Uterus (tissue), 4 donors: ENCODE data around the gene FXYD4. TPM values are rescaled to one million over a fixed set of nuclear protein-coding genes. Genes with fewer than 3 reads are reported as not detected.

ENCODE experiments used
- DNase-seq, 2 donors: peaks; one replicate each; pipeline ENCODE4 v3.0.0-alpha.2; 2019 to 2020
- H3K27ac ChIP-seq, 2 donors: fragments of 200-600 bp; sonication (generic); 1 replicate in 1 of 2; 2 replicates in 1 of 2; pipeline ENCODE4 v1.5.1; 2016 to 2018
- H3K27me3 ChIP-seq, 2 donors: fragments of 200-600 bp; sonication (generic); one replicate each; pipeline ENCODE4 v1.5.1; 2018 to 2019; ENCODE audit warnings: control low read depth in 1 of 2
- H3K36me3 ChIP-seq, 2 donors: fragments of 200-600 bp; sonication (generic); one replicate each; pipeline ENCODE4 v1.5.1; 2019; ENCODE audit warnings: control low read depth in 1 of 2
- H3K4me1 ChIP-seq, 2 donors: fragments of 200-600 bp; sonication (generic); one replicate each; pipeline ENCODE4 v1.5.1; 2018 to 2019; ENCODE audit warnings: control low read depth in 1 of 2
- H3K4me3 ChIP-seq, 2 donors: fragments of 200-600 bp; sonication (generic); 1 replicate in 1 of 2; 2 replicates in 1 of 2; pipeline ENCODE4 v1.5.1; 2018 to 2019; ENCODE audit warnings: mild to moderate bottlenecking in 1 of 2
- H3K9me3 ChIP-seq, 2 donors: fragments of 200-600 bp; sonication (generic); one replicate each; pipeline ENCODE4 v1.5.1; 2019; ENCODE audit warnings: control low read depth in 1 of 2
- POLR2A ChIP-seq, 2 donors: fragments of 450-650 bp; IDR thresholded peaks; one replicate each; pipeline ENCODE4 v1.6.1; 2016; ENCODE audit warnings: antibody characterized with exemption in 2 of 2, mild to moderate bottlenecking in 1 of 2, moderate library complexity in 1 of 2
- intact Hi-C: fragments of 100-400 bp; cut with DNase I; formaldehyde crosslinking; loops from one replicate; pipeline ENCODE4 v1.15.1; 2023; ENCODE audit warnings: low total_unique reads
- total RNA-seq, 4 donors: library from RNA; depleted of rRNA in 3 of 4; stranded (reverse); fragments of >200 nt in 3 of 4; gene quantifications; one replicate each; pipeline versions ENCODE4 v1.1.0 to v1.2.4, GENCODE V29; 2014 to 2023
- TF ChIP-seq, protein P1 (sequence below), 4 experiments: fragments of 200-600 bp in 2 of 4; fragments of 450-650 bp in 2 of 4; sonication (generic) in 2 of 4; IDR thresholded peaks; one replicate each; pipeline ENCODE4 v1.5.1; 2016 to 2019; ENCODE audit warnings: antibody characterized with exemption in 4 of 4, mild to moderate bottlenecking in 2 of 4, moderate library complexity in 1 of 4
- donor health status: DM: yes; HTN: yes; CAD: no.

FXYD4 gene
- total RNA-seq, 4 donors from 2014 or later = not detected

DNA sequence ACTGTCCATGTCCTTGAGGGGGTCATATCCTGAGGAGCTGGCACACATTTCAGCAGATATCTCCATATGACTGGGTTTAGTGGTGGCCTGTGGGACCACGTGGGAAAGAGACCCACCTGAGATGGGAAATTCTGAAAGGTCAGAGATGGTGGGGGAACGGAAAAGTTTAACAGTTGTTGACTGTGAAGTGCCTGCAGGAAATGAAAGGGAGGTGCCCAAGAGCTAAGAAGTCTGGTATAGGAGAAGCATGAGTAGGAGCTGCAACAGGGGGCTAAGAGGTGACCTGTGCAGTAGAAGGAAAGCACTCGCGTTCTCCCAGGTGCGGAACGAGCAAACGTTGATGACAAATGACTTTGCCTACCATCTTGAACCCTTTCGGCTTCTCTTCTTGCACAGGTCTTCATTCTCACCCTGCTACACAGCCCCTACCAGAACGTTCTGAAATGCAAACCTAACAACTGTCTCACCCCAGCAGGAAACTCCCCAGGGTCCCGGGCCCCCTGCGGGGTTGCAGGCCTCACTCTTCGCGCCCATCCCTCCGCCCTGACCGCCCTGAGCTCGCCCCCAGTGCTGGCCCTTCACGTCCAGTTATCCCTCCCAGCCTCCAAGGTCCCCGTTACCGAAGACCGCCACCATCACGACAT, 9.8 kb upstream of the FXYD4 start:
- TF ChIP-seq POLR2A (IDR thresholded peaks at IDR 0.05) = no peak
- TF ChIP-seq, protein P1, sequence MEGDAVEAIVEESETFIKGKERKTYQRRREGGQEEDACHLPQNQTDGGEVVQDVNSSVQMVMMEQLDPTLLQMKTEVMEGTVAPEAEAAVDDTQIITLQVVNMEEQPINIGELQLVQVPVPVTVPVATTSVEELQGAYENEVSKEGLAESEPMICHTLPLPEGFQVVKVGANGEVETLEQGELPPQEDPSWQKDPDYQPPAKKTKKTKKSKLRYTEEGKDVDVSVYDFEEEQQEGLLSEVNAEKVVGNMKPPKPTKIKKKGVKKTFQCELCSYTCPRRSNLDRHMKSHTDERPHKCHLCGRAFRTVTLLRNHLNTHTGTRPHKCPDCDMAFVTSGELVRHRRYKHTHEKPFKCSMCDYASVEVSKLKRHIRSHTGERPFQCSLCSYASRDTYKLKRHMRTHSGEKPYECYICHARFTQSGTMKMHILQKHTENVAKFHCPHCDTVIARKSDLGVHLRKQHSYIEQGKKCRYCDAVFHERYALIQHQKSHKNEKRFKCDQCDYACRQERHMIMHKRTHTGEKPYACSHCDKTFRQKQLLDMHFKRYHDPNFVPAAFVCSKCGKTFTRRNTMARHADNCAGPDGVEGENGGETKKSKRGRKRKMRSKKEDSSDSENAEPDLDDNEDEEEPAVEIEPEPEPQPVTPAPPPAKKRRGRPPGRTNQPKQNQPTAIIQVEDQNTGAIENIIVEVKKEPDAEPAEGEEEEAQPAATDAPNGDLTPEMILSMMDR (IDR thresholded peaks at IDR 0.05) = no peak
- intact Hi-C loops = no loop called here
- Histone ChIP-seq H3K27ac (no peak overlapping the region), H3K4me3 (peak overlapping the region; percentile 33 to 37), H3K36me3 (no peaks in the 10 kb centered on the region), H3K9me3 (no peaks in the 10 kb centered on the region), H3K4me1 (no peaks in the 10 kb centered on the region), H3K27me3 (no peaks in the 10 kb centered on the region)
- no peak for DNase-seq

GRCh38 chr10:43362191-43362839, 9.1 kb upstream of the FXYD4 start:
- peak in 1 of 2 donors; percentile 26 for TF ChIP-seq POLR2A (IDR thresholded peaks at IDR 0.05)
- TF ChIP-seq, protein P1 (IDR thresholded peaks at IDR 0.05) = peak; percentile 13 to 58 (median 33)
- Histone ChIP-seq H3K27ac (peak overlapping the region; percentile 8 to 25), H3K36me3 (no peaks in the 10 kb centered on the region), H3K4me3 (peak overlapping the region; percentile 33 to 37), H3K4me1 (no peaks in the 10 kb centered on the region), H3K9me3 (no peaks in the 10 kb centered on the region), H3K27me3 (no peaks in the 10 kb centered on the region)
- intact Hi-C loops = no loop called here
- peak; percentile 86 to 89 for DNase-seq

DNA sequence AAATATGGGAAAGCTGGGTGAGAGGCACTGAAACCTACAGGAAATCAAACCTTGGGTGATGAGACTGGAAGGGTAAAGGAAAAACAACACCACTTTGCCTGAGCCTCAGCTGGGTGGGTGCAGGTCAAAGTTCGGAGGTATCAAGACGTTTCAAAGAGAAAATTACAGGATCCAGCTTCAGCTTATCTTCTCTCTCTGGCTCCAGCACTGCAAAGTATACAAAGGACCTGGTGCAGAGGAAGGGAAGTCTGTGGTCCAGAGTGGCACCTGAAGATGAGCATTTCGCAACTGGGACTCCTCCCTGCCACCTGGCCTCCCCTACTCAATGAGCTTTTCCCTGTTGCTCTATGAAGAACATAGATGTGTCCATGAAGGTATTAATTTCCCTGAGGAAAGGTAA, 6.4 kb upstream of the FXYD4 start:
- Histone ChIP-seq H3K9me3 (no peaks in the 10 kb centered on the region), H3K4me1 (no peaks in the 10 kb centered on the region), H3K27ac (no peak overlapping the region), H3K27me3 (no peaks in the 10 kb centered on the region), H3K4me3 (no peak overlapping the region), H3K36me3 (no peaks in the 10 kb centered on the region)
- no peak for DNase-seq
- TF ChIP-seq POLR2A (IDR thresholded peaks at IDR 0.05) = no peak
- TF ChIP-seq, protein P1 (IDR thresholded peaks at IDR 0.05) = no peak
- intact Hi-C loops = no loop called here

GRCh38 chr10:43369921-43370320, 1.5 kb upstream of the FXYD4 start:
- Histone ChIP-seq H3K27ac (no peak overlapping the region), H3K27me3 (no peaks in the 10 kb centered on the region), H3K9me3 (no peaks in the 10 kb centered on the region), H3K36me3 (no peaks in the 10 kb centered on the region), H3K4me1 (no peaks in the 10 kb centered on the region), H3K4me3 (no peak overlapping the region)
- intact Hi-C loops = no loop called here
- TF ChIP-seq, protein P1 (IDR thresholded peaks at IDR 0.05) = no peak
- no peak for TF ChIP-seq POLR2A (IDR thresholded peaks at IDR 0.05)
- no peak for DNase-seq

DNA sequence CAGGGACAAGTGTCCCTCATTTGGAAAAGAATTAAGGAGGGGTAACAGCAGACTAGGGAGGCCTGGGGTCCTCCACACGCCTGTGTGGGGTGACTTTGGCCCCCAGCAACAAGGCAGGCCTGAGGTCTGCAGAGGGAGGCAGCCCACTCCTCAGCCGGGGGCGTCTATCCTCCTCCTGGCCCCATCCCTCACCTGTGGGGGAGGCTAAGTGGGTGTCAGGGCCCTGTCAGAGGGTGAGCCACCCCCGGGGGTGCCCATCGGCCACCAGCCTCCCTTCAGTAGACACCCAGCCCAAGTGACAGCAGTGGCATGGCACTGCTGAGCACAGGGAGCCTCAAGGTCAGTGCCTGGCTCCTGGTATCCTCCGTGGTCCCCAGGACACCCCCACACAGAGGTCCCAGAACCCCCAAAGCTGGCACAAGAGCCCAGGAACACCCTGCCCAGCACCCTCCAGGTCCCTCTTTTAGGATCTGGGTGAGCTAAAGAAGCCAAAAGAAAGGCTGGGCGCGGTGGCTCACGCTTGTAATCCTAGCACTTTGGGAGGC, 693 bp upstream of the FXYD4 start:
- no peak overlapping the region for H3K27ac ChIP-seq
- no peaks in the 10 kb centered on the region for H3K4me1 ChIP-seq
- H3K36me3 ChIP-seq = no peaks in the 10 kb centered on the region
- DNase-seq = no peak
- intact Hi-C loops = no loop called here
- no peak overlapping the region for H3K4me3 ChIP-seq
- no peak for TF ChIP-seq POLR2A (IDR thresholded peaks at IDR 0.05)
- TF ChIP-seq, protein P1 (IDR thresholded peaks at IDR 0.05) = no peak
- no peaks in the 10 kb centered on the region for H3K27me3 ChIP-seq
- no peaks in the 10 kb centered on the region for H3K9me3 ChIP-seq
